Large intestine (tissue), 3 donors: ENCODE measurements around the gene PPFIBP1. TPM values are rescaled to one million over a fixed set of nuclear protein-coding genes. Genes with fewer than 3 reads are reported as not detected.
A peak's percentile ranks its signal among the peaks of the same experiment; 100 is the strongest.
"Not testable (repeated sequence)": the region's sequence is repeated elsewhere in the genome, so short reads cannot be mapped to it uniquely, and the experiment has no call there.

Experiments used
- DNase-seq, 2 donors: peaks; one replicate each; pipeline versions ENCODE4 v3.0.0 to v3.0.0-alpha.2; 2013
- H3K27ac ChIP-seq: one replicate; pipeline ENCODE4 v1.5.1; 2013; ENCODE audit warnings: low read length
- H3K27me3 ChIP-seq: 2 replicates; pipeline ENCODE4 v1.6.1; 2013; ENCODE audit warnings: low read length; ENCODE audit not compliant: control insufficient read depth, insufficient read depth
- H3K36me3 ChIP-seq: 2 replicates; pipeline ENCODE4 v1.6.1; 2013; ENCODE audit warnings: low read length; ENCODE audit not compliant: control insufficient read depth, insufficient read depth
- H3K4me1 ChIP-seq: one replicate; pipeline ENCODE4 v1.6.1; 2013; ENCODE audit warnings: low read length; ENCODE audit not compliant: control insufficient read depth, insufficient read depth
- H3K4me3 ChIP-seq: one replicate; pipeline ENCODE4 v1.5.1; 2013; ENCODE audit warnings: low read length
- H3K9me3 ChIP-seq: one replicate; pipeline ENCODE4 v1.6.1; 2013; ENCODE audit warnings: mild to moderate bottlenecking, low read depth, low read length, moderate library complexity; ENCODE audit not compliant: control insufficient read depth
- WGBS: methylation state at CpG from one replicate; pipeline ENCODE4 v1.1.5; 2013; ENCODE audit warnings: low lambda C conversion rate; ENCODE audit not compliant: insufficient coverage; 5-methylcytosine and 5-hydroxymethylcytosine counted together
- polyA plus RNA-seq: library from polyadenylated mRNA; unstranded; fragments of 120-200 nt; gene quantifications from one replicate; pipeline ENCODE4 v1.2.1, GENCODE V29; 2013

Gene PPFIBP1
- polyA plus RNA-seq, 1 donor, result 41.5 TPM

- not testable (repeated sequence) for H3K27me3 ChIP-seq, DNase-seq, H3K36me3 ChIP-seq, H3K9me3 ChIP-seq, H3K27ac ChIP-seq, H3K4me1 ChIP-seq, H3K4me3 ChIP-seq
- 80% methylated on average over 1 of the region's 2 CpGs for WGBS
These were observed 64.2 kb downstream of the PPFIBP1 start for GRCh38 chr12:27588075-27588730.

- H3K27ac ChIP-seq, result no peak overlapping the region
- H3K9me3 ChIP-seq, result no peaks in the 10 kb centered on the region
- DNase-seq, result no peak
- peaks cover 1% of the 10 kb centered on the region for H3K36me3 ChIP-seq
- no peaks in the 10 kb centered on the region for H3K27me3 ChIP-seq
- H3K4me3 ChIP-seq, result no peak overlapping the region
- WGBS, result no CpG with 5 or more reads among the region's 4 CpGs
- no peaks in the 10 kb centered on the region for H3K4me1 ChIP-seq
These were observed 64.8 kb downstream of the PPFIBP1 start for GRCh38 chr12:27588776-27589175.

- Histone ChIP-seq H3K27ac (no peak overlapping the region), H3K4me3 (no peak overlapping the region), H3K27me3 (no peaks in the 10 kb centered on the region), H3K36me3 (no peaks in the 10 kb centered on the region), H3K9me3 (no peaks in the 10 kb centered on the region), H3K4me1 (no peaks in the 10 kb centered on the region)
- 100% methylated on average over 2 of the region's 4 CpGs for WGBS
- no peak for DNase-seq
These were observed 65.4 kb downstream of the PPFIBP1 start for GRCh38 chr12:27589419-27589818.

- not testable (repeated sequence) for H3K9me3 ChIP-seq, H3K4me1 ChIP-seq, DNase-seq, H3K4me3 ChIP-seq, H3K27ac ChIP-seq, H3K36me3 ChIP-seq, H3K27me3 ChIP-seq
- no CpG with 5 or more reads among the region's 3 CpGs for WGBS
These were observed 67.7 kb downstream of the PPFIBP1 start for GRCh38 chr12:27591698-27592097.

- Histone ChIP-seq H3K36me3 (peaks cover 2% of the 10 kb centered on the region), H3K27me3 (no peaks in the 10 kb centered on the region), H3K4me1 (no peaks in the 10 kb centered on the region), H3K27ac (no peak overlapping the region), H3K4me3 (no peak overlapping the region), H3K9me3 (no peaks in the 10 kb centered on the region)
- no CpG with 5 or more reads among the region's 5 CpGs for WGBS
- peak; percentile 45 to 53 for DNase-seq
These were observed 68.5 kb downstream of the PPFIBP1 start for GRCh38 chr12:27592548-27592947.

- WGBS, result 80% methylated on average over 1 of the region's 4 CpGs
- H3K4me1 ChIP-seq, result no peaks in the 10 kb centered on the region
- no peaks in the 10 kb centered on the region for H3K27me3 ChIP-seq
- no peaks in the 10 kb centered on the region for H3K9me3 ChIP-seq
- peaks cover 2% of the 10 kb centered on the region for H3K36me3 ChIP-seq
- no peak overlapping the region for H3K27ac ChIP-seq
- no peak for DNase-seq
- H3K4me3 ChIP-seq, result no peak overlapping the region
These were observed 69.3 kb downstream of the PPFIBP1 start for GRCh38 chr12:27593266-27593665.

GRCh38 chr12:27595231-27595642 is 71.2 kb downstream of the PPFIBP1 start:
- Histone ChIP-seq H3K9me3 (no peaks in the 10 kb centered on the region), H3K4me3 (no peak overlapping the region), H3K4me1 (no peaks in the 10 kb centered on the region), H3K36me3 (peaks cover 2% of the 10 kb centered on the region), H3K27ac (no peak overlapping the region), H3K27me3 (no peaks in the 10 kb centered on the region)
- DNase-seq, result peak; percentile 35 to 44
- WGBS, result no CpG with 5 or more reads among the region's 16 CpGs

- DNase-seq, H3K36me3 ChIP-seq, H3K27me3 ChIP-seq, H3K4me1 ChIP-seq, H3K4me3 ChIP-seq, H3K9me3 ChIP-seq, H3K27ac ChIP-seq: not testable (repeated sequence)
- WGBS, result no CpG with 5 or more reads among the region's 1 CpG
These were observed 74.9 kb downstream of the PPFIBP1 start for GRCh38 chr12:27598866-27599265.

- no CpG with 5 or more reads among the region's 5 CpGs for WGBS
- H3K36me3 ChIP-seq, H3K4me3 ChIP-seq, DNase-seq, H3K27me3 ChIP-seq, H3K27ac ChIP-seq, H3K9me3 ChIP-seq, H3K4me1 ChIP-seq: not testable (repeated sequence)
These were observed 77.2 kb downstream of the PPFIBP1 start for GRCh38 chr12:27601056-27601828.

- DNase-seq, result no peak
- no peaks in the 10 kb centered on the region for H3K27me3 ChIP-seq
- no CpG with 5 or more reads among the region's 1 CpG for WGBS
- H3K27ac ChIP-seq, result no peak overlapping the region
- no peak overlapping the region for H3K4me3 ChIP-seq
- H3K9me3 ChIP-seq, result peaks cover 4% of the 10 kb centered on the region
- no peaks in the 10 kb centered on the region for H3K36me3 ChIP-seq
- no peaks in the 10 kb centered on the region for H3K4me1 ChIP-seq
These were observed 78.5 kb downstream of the PPFIBP1 start for GRCh38 chr12:27602516-27602915.

- Histone ChIP-seq H3K9me3 (peaks cover 4% of the 10 kb centered on the region), H3K27ac (no peak overlapping the region), H3K4me3 (no peak overlapping the region), H3K4me1 (no peaks in the 10 kb centered on the region), H3K36me3 (no peaks in the 10 kb centered on the region), H3K27me3 (no peaks in the 10 kb centered on the region)
- 100% methylated on average over 1 of the region's 3 CpGs for WGBS
- DNase-seq, result no peak
These were observed 80.4 kb downstream of the PPFIBP1 start for GRCh38 chr12:27604431-27604830.
